HG03097 (cell line): ENCODE data around the gene SLC31A1.
"Not testable (repeated sequence)": the region's sequence is repeated elsewhere in the genome, so short reads cannot be mapped to it uniquely, and the experiment has no call there.

Experiments
- ATAC-seq: cut with Tn5 transposase; IDR thresholded peaks from one replicate; pipeline ENCODE4 v1.9.1; 2021; ENCODE audit not compliant: unreplicated experiment, low FRiP score

SLC31A1 gene

GRCh38 chr9:113258282-113258681, 36.9 kb downstream of the SLC31A1 start:
- ATAC-seq = no peak

- no peak for ATAC-seq
Observed at GRCh38 chr9:113261917-113262671, 40.8 kb downstream of the SLC31A1 start.

DNA sequence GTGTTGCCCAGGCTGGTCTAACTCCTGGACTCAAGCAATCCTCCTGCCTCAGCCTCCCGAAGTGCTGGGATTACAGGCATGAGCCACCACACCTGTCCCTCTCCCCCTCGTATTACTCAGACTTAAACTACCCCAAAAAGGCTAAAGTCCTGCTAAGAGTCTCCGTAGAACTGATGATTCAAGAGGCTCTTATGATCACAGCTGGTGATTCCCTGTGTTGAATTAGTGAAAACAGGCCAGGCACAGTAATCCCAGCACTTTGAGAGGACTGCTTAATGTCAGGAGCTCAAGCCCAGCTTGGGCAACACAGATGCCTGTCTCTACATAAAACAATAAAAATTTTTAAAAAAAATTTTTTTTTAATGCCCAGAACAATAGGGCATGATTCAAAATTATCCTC, 44.8 kb downstream of the SLC31A1 start:
- no peak for ATAC-seq

- no peak for ATAC-seq
Observed at GRCh38 chr9:113267911-113268566, 46.7 kb downstream of the SLC31A1 start.

DNA sequence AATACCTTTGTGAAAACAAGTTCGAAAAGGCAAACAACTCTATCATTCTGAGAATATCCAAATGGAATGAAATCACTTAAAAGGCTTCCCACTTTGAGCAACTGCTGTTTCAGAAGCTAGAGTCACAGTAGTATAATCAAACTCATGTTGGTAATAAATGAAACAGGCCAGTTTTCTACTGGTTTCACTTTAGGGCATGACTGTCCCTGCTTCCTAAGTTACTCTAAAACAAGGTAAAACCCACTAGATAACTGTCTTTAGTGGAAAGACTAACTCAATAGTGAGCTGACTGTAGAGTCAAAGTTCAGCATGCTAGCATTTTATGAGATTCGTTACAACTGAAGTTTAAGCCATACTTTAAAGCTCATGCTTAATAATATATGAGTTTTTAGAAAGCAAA, 48.0 kb downstream of the SLC31A1 start:
- ATAC-seq = no peak

- no peak for ATAC-seq
Observed at GRCh38 chr9:113269871-113270270, 48.5 kb downstream of the SLC31A1 start.

DNA sequence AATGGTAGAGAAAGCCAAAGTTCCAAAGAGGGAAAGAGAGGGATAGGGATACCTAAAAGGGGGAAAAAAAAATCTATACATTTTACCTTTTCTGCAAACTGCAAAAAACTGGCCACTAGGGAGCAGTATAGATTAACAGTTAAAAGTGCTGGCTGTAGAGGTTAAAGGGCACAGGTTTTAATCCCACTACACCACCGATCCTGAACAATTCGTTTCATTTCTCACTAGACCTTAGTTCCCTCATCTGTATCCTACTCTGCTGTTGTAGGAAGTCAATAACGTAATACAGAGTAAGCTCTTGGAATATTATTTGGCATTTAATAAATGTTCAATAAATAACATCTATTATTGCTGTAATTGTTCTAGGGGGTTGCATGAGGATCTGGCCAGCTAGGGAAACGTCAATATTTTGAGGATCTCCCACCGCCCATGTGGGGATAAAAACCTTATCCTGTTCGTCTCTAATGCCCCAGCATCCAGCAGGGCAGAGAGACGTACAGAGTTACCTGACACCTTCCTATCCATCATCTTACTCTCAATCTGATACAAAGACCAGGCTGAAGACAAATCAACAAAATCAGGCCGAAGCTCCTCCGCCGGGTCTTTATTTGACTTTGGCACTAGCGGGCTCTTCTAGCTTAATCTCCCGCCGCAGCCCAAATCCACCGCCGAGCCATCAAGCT, 53.3 kb downstream of the SLC31A1 start:
- ATAC-seq = peak; percentile 7

GRCh38 chr9:113275157-113276131, 54.1 kb downstream of the SLC31A1 start, which contains the start of the genes CDC26 and PRPF4:
CDC26 (minus strand) TSS chr9:113275572; CDS start chr9:113272507, 3,065 bp downstream.
PRPF4 (plus strand) TSS chr9:113275658; CDS start chr9:113275744, 86 bp downstream.
- peak; percentile 94 for ATAC-seq

DNA sequence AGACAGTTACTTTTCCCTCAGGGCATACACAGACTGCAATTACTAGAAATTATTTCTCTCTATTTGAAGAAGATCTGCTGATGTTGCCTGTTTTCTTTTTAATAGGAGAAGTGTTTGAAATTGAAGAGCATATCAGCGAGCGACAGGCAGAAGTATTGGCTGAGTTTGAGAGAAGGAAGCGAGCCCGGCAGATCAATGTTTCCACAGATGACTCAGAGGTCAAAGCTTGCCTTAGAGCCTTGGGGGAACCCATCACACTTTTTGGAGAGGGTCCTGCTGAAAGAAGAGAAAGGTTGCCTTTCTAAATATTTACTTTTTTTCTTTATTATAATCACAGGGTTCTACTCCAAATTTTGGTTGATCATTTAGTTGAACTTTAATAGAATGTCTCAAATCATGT, 57.5 kb downstream of the SLC31A1 start:
- no peak for ATAC-seq

GRCh38 chr9:113281356-113281755, 60.0 kb downstream of the SLC31A1 start:
- no peak for ATAC-seq

- ATAC-seq = no peak
Observed at GRCh38 chr9:113289091-113289490, 67.7 kb downstream of the SLC31A1 start.

- ATAC-seq = no peak
Observed at GRCh38 chr9:113290052-113290607, 68.8 kb downstream of the SLC31A1 start.

DNA sequence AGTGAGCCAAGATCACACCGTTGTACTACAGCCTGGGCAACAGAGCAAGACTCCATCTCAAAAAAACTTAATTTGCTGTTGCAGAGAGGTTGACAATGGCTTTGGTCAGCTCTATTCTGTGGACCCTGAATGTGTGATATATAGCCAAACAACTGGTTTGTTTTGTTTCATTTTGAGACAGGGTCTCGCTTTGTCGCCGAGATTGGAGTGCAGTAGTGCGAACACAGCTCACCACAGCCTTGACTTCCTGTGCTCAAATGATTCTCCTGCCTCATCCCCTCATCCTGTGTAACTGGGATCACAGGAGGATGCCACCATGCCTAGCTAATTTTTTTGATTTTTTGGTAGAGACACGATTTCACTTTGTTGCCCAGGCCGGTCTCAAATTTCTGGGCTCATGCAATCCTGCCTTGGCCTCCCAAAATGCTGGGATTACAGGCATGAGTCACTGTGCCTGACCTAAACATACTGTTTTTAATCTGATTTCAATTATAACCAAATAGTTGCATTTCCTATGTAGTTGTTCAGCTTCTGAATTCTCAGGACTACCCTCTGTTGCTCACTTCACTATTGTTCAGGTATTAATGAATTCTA, 72.0 kb downstream of the SLC31A1 start:
- ATAC-seq = no peak

DNA sequence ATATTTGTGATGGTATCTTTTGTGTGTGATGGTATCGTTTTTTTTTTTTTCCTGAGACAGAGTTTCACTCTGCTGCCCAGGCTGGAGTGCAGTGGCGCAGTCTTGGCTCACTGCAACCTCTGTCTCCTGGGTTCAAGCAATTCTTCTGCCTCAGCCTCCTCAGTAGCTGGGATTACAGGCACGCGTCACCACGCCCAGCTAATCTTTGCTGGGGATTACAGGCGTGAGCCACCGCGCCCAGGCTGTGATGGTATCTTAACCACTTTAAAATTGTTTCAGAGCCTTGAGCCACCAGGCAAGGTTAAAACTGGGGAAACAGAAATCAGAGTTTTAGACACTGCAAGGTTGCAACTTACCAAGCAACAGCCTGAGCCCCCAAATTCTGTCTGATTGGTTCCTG, 74.9 kb downstream of the SLC31A1 start:
- ATAC-seq = not testable (repeated sequence)

DNA sequence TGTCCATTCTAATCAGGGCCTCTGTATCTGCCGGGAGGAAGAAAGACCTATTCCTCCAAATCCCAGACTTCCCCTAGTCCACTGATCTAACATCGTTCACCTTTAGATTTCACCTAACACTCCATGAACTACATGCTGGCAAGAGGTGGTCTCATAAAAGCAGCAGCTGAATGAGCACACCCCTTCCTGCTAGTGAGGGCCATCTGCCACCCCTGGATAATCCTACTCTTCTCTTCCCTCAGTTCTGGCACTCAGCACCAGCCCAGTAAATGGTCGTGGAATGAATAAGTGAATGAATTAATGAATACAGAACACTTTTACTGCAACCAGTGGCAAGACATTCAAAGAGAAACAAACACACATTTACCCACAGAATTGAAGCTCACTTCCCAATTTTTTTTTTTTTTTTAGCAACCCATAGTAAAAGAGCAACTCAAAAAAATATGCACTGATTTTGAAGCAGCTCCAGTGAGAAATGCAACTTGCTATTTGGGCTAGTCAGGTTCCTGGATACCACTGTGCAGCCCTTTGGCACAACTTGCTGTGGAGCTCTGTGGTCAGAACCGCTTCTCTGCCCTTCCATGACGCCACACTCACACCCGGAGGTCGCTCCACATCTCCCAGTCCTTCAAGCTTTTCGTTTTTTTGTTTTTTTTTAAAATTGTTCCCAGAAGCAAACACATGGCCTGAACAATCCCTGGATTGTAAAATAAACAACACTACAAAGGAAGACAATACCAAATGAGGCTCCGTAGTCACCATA, 75.6 kb downstream of the SLC31A1 start:
- ATAC-seq = no peak

DNA sequence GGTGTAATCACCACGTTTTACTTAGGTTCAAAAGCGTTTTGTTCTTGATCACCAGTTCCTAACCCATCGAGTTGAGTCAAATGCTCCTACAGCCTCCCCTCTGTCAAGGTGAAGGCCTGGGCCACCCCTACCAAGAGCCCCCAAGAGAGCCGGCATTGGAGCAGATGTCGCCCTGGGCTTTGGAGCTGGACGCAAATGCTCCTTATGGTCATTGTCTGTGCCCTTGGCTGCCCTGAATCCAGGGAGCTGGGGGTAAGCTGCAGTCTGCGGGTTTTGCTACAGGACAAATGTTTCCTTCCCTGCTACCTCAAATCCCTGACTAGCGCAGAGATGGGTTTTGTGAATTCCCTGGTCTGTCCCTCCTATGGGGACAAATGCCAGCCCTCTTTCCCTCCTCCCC, 77.0 kb downstream of the SLC31A1 start:
- ATAC-seq = no peak

- no peak for ATAC-seq
Observed at GRCh38 chr9:113298924-113299770, 77.8 kb downstream of the SLC31A1 start.

GRCh38 chr9:113299800-113300292, 78.5 kb downstream of the SLC31A1 start:
- ATAC-seq = no peak
